DMS53 treated with DMSO at 0.1 percent for 48 hours (cell line): ENCODE results near the gene GZMM.
"Not testable (repeated sequence)": the region's sequence is repeated elsewhere in the genome, so short reads cannot be mapped to it uniquely, and the experiment has no call there.

Source experiments
- DNase-seq: peaks from one replicate; lab custom pipeline; 2025; ENCODE audit not compliant: unreplicated experiment; lab: John Stamatoyannopoulos, UW

Gene GZMM

DNA sequence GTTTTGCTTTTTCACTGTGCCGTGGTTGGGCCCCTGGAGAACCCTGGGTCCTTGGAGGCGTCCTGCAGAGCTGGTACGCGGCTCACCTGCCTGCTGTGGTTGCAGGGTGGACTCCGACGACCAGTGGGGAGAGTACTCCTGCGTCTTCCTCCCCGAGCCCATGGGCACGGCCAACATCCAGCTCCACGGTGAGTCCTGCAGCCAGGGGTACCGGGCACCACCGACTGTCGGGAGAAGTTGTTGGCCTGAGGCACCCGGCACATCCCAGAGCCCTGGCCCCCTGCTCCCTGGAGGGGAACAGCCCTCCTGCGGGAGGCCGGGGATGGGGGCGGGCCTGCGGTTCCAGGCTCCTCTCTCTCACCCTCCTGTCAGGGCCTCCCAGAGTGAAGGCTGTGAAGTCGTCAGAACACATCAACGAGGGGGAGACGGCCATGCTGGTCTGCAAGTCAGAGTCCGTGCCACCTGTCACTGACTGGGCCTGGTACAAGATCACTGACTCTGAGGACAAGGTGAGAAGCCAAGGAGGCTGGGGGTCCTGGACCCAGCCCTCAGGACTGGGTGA is 36.5 kb downstream of the GZMM start:
- DNase-seq, result no peak

DNA sequence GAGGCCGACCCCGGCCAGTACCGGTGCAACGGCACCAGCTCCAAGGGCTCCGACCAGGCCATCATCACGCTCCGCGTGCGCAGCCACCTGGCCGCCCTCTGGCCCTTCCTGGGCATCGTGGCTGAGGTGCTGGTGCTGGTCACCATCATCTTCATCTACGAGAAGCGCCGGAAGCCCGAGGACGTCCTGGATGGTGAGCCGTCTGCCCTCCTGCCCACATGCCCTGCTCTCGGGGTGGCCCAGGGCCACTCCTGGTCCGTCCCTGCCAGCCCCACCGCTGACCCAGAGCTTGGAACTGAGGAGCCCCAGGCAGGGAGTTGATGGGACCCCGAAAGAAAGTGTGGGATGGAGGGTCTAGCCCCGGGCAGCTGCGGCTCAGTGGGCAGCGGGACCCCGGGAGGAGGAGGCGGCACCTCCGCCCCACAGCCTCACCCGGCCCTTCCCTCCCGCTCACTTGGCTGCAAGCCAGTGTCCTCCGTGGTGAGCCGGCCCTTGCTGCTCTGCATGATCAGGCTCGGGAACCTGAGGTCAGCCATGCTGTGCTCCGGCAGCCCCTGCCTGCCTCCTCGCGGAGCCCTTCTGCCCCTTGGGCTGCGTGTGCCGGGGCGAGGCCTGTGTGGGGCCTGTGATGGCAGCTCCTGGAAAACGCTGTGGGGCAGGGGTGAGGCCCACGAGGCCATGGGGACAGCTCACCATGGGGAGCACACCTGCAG is 37.7 kb downstream of the GZMM start:
- DNase-seq, result no peak

DNA sequence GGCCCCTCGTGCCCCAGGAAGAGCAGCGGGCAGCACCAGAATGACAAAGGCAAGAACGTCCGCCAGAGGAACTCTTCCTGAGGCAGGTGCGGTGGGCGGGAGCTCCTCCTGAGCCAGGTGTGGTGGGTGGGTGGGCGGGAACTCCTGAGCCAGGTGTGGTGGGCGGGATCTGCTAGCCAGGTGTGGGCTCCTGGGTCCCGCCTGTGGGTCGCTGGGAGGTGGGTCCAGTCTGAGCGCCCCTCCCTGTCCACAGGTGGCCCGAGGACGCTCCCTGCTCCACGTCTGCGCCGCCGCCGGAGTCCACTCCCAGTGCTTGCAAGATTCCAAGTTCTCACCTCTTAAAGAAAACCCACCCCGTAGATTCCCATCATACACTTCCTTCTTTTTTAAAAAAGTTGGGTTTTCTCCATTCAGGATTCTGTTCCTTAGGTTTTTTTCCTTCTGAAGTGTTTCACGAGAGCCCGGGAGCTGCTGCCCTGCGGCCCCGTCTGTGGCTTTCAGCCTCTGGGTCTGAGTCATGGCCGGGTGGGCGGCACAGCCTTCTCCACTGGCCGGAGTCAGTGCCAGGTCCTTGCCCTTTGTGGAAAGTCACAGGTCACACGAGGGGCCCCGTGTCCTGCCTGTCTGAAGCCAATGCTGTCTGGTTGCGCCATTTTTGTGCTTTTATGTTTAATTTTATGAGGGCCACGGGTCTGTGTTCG is 38.8 kb downstream of the GZMM start:
- no peak for DNase-seq

DNA sequence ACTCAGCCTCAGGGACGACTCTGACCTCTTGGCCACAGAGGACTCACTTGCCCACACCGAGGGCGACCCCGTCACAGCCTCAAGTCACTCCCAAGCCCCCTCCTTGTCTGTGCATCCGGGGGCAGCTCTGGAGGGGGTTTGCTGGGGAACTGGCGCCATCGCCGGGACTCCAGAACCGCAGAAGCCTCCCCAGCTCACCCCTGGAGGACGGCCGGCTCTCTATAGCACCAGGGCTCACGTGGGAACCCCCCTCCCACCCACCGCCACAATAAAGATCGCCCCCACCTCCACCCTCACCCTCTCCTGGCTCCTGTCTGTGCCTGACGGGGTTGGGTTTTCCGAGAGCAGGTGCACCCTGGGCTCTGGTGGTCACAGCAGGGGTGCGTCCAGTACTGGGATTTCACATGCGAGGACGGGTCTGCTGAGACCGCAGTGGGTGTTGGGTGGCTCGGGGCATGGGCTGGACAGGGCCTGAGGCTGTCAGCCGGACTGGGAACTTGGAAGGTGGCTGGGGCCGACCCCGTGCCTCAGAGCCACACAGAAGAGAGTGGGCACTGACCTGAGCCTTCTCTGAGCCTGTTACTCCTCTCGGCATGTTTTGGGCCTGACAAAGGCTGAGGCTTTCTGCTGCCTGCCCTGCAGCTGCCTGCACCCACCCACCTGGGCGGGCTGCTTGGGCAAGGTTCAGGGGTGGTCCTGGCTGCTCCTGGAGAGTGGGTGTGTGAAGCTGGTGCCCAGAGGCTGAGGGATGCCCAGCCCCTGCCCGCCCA is 39.5 kb downstream of the GZMM start:
- DNase-seq, result no peak

DNA sequence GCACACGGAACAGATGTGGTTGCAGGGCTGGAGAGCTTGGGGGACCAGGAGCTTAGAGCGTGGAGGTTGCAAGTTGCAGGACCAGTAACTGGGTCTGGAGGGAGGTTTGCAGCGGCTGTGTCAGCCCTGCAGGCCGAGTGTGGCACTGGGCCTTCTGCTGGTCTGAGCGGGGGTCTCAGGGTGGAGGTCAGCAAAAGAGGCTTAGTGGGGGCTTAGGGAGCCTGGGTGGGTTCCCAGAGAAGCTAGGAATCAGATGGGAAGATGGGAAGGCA is 40.1 kb downstream of the GZMM start:
- DNase-seq, result no peak

DNA sequence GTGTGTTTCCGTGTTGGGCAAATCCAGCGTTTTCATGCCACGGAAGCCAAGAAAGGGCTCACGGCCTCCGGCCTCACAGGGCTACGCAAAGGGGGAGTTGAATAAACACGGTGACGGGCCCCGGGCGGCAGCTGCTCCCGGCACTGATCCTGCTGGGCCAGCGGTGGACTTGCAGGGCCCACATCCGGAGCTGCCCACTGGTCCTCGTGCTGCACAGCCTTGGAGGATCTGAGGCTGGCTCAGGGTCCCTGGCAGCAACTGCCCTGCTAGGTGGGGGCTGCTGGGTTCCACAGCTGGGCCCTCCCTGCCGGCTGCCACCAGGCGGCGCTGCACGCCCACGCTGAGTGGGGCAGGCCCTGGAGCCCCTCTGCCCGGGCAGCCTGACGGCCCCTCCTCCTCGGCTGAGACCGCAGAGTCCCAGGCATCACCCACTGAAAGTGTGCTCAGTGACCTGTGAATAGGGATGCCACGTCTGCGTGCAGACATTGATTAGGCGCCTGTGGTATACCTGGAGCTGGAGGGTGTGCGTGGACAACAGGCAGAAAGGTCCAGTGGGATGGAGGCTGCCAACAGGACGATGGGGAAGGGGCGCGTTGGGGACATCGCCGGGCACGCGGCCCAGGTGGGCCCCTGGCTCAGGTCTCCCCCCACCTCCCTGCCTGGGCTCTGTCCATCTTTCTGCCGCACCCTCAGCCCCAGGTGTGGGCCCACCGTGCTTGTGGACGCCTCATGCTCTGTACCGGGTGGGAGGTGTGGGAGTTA is 40.6 kb downstream of the GZMM start:
- DNase-seq, result no peak

DNA sequence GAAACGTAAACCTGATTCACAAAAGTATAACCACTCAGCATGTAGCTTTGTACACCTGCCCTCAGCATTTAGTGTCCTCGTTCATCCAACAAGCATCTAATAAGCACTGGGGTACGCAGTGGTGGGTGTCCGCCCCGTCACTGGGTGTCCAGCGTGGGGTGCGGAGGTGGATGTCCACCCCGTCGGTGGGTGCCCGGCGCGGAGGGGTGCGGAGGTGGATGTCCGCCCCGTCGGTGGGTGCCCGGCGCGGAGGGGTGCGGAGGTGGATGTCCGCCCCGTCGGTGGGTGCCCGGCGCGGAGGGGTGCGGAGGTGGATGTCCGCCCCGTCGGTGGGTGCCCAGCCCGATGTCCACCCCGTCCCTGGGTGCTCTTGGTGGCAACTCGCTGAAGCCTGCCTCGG is 41.3 kb downstream of the GZMM start:
- DNase-seq, result not testable (repeated sequence)

DNA sequence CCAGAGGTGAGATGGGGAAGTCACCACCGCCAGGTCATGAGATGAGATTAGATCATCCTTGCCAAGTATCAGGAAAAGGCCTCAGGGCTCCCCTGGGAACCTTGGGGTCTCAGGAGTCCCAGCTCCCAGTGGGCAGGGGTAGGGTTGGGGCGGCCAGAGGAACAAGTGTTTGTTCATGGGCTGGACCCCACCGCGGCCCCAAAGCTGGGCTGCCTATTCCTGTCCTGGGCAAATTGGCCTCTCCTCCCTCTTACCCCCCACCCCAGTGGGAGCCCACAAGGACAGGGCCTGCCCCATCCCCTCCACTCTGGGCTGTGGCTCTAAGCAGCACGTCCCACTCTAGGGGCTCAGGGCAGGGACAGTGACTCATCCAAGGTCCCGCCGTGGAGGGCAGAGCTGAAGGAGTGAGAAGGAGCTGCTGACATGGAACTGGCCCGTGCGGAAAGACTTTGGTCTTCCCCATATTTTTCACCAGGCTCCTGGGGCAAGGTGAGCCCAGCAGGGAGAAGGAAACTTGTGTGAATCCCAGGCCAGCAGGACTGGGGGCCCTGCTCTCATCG is 41.8 kb downstream of the GZMM start:
- no peak for DNase-seq

DNA sequence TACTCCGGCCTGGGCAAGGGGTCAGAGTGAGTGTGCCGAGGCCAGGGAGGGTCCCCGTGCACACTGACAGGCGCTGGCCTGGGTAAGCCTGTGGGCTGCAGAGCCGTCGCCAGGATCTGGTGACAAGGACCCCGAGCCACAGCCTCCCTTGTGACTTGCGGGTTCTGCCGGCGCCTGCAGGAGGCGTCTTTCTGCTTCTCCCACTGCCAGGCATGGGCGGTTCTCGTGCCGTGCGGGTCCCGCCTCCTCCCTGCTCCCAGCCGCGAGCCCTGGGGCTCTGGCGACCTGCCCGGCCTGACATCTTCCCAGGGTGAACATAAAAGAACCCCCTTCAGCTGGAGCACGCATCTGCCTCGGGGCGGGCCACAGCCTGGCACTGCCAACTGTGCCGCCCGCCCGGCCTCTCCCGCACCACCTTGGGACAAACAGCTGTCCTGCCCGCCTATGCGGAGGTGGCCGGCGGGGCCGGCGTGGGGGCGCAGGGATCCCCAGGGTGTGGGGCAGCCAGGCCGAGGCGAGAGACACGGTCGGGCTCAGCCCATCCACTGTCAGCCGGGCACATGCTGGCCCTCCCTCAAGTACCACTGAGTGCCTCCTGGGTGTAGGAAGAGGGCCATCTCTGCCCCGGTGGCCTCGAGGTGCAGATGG is 44.4 kb downstream of the GZMM start:
- peak; percentile 80 for DNase-seq

DNA sequence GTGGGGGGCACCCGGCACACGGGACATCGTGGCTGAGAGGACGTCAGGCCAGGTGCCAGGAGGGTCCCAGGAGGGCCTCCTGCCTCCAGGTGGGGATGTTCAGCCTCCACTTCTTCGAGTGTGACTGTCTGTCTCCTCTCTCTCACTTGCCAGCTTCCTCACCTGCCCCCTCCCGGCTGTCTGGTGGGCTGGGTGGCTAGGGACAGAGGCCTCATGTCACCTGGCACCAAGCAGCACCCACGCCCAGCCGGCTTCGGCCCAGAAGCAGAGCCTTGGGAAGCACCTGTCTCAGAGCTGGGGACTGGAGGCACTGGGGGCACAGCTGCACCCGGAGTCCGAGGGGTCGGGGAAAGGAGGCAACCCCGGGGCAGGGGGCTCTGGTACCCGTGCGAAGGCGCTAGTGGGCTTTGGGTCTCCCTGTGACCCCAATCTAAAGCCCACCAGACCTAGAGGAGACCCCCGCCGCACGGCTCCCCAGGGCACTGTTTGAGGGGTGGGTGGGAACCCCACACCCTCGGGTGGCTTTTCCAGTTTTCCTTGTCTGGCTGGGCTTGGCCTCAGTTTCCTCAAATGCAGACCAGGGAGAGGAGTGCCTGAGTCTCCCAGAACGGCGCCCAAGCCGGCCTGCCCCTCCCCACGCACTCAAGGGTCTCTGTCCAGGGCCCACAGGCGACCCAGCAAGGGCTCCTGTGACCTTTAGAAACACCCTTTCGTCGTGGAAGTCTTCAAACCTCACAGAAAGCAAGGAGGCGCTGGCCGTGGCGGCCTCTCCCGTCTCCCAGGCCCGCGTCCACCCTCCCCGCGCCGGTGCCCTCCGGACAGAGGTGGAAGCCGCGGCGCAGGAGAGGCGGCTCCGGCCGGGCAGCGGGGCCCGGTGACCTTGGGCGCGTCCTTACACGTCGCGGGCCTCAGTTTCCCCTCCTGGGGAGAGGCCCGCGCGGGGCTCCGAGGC is 45.2 kb downstream of the GZMM start:
- peak; percentile 43 for DNase-seq

DNA sequence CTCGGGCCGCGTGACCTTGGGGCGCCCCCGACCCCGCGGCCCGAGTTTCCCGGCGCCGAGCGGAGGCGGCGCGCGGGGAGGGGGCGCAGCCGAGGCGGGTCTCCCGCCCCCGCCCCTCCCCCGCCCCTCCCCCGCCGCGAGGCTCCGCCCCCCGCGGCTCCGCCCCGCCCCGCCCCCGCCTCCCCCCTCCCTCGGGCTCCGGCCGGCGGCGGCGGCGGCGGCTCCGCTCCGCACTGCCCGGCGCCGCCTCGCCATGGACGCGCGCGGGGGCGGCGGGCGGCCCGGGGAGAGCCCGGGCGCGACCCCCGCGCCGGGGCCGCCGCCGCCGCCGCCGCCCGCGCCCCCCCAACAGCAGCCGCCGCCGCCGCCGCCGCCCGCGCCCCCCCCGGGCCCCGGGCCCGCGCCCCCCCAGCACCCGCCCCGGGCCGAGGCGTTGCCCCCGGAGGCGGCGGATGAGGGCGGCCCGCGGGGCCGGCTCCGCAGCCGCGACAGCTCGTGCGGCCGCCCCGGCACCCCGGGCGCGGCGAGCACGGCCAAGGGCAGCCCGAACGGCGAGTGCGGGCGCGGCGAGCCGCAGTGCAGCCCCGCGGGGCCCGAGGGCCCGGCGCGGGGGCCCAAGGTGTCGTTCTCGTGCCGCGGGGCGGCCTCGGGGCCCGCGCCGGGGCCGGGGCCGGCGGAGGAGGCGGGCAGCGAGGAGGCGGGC is 46.0 kb downstream of the GZMM start, which contains the start of gene HCN2:
Gene HCN2, plus strand, starts transcription at position 189 of the 703 bp plus-strand sequence. Its CDS starts 65 bp downstream, at position 254.
- DNase-seq, result no peak

DNA sequence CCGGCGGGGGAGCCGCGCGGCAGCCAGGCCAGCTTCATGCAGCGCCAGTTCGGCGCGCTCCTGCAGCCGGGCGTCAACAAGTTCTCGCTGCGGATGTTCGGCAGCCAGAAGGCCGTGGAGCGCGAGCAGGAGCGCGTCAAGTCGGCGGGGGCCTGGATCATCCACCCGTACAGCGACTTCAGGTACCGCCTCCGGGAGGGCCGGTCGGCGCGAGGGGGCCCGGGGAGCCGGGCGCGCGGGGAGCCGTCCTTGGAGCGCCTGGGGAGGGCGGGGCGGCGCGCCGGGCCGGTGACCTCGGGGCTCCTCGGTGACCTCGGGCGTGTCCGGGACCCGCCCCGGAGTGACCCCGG is 46.5 kb downstream of the GZMM start:
- DNase-seq, result no peak

DNA sequence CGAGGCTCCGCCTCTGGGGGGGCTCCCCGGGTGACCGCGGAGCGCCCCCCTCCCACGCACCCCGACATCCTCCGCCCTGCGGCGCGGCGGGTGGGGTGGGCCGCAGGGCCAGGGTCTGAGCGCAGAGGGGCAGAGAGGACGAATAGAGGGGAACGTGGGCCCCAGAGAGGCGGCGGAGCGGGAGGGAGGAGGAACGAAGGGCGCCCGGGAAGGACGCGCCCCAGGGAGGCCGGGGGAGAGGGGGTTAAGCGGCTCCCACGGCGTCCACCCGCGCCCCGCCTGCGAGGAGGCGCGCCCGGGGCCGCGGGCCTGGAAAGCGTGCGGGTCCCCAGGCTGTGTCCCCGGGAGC is 46.9 kb downstream of the GZMM start:
- DNase-seq, result no peak

DNA sequence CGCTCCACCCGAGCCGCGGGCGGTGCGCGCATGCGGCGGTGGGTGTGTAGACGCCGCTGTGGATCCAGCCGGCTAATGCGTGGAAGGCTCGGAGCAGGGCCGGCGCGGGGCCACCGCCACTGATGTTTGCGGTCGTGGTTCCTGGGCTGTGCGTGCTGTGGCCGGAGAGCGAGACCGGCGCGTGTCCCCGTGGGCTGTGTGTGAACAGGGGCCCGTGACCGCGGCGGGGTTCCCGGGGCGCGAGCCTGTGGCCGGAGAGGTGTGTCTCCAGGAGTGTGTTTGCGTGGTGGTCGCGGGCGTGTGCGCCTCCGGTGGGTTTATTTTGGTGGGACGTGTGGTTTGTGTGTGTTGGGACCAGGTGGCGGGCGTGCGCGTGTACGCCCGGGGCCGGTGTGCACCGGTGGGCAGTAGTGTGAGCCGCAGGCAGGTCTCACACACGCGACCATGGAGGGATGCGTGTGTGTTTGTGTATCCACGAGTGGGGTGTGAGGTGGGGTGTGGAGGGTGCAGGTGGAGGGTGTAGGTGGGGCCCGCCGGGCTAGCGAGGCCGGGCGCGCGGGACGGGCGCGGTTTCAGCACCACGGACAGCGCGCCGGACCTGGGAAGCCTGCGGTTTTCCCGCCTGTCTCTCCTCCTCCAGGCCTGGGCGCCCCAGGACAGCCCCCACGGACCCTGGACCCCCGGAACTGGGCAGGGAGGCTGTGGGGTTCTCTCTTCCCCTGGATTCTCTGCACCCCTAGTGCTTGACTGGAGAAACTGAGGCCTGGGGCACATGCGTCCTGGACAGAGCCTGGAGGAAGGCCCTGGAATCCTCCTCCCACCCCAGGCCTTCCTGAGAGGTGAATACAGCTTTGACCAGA is 47.5 kb downstream of the GZMM start:
- no peak for DNase-seq

DNA sequence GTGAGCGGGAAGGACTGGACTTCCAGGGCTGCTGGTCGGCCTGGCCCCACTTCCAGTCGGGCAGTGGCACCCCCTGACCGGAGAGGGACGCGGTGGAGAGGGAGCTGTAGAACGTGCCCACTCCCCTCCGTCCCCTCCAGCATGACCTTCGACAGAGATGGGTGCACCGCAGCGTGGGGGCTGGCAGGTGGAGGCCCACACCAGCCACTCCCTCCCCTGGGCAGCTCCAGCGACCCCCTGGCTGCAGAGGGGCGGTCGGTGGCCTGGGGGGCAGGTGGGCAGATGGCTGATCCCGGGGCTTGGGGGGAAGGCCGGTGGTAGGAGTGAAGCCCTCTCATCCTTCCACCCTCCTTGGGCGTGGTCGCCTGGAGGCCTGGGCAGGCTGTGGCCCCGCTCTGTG is 48.2 kb downstream of the GZMM start:
- DNase-seq, result no peak

DNA sequence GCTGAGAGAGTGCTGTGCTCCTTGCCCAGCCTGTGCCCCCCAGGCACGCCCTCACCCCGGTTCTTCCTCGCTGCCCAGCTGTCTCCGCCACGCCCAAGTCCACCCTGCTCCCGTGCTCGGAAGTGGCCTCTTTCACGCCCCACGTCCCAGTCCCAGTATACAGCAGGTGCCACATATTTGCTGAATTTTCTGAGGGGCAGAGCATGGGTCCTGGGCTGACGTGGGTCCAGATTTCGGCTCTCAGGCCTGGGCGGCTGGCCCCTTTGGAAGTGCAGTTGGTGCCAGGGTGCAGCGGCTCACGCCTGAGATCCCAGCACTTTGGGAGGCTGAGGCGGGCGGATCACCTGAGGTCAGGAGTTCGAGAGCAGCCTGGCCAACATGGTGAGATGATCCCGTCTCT is 49.2 kb downstream of the GZMM start:
- DNase-seq, result no peak

DNA sequence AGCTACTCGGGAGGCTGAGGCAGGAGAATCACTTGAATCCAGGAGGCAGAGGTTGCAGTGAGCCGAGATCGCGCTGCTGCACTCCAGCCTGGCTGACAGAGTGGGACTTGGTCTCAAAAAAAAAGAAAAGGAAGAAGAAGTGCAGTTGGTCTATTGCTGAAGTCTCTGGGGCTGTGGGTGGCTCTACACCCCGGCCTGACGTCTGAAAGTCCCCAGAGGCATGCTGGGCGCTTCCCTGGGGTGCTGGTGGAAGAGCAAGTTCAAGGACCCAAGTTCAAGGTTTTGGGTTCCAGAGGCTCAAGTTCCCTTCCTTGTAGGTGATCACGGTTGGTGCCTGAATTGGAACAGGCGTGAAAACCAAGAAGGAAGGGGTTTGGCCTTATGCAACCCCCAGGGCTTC is 49.7 kb downstream of the GZMM start:
- DNase-seq, result no peak
